ENCODE measurements around the gene MEGF11.

Gene MEGF11

DNA sequence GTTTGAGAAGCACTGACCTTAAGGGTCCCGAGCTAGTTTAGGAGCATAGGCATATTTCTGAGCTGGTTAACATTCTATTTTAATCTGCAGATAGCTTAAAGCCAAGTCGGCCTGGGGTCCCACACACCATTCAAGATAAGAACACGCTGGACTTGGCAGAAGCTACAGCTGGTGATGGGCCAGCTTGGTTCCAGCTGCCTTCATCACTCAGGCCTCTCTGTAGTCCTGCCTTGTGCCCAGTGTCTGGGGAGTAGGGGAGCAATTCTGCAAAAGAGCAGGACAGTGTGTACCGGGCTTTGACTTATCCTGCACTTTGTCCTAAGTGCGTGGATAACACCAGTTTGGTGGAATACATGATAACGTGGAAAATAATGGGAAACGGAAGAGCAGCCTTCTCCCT, 164.5 kb downstream of the MEGF11 start:
- no peak for TF ChIP-seq Cebpa-rat (IDR thresholded peaks at IDR 0.05)
- no peaks in the 10 kb centered on the region for H3K36me3 ChIP-seq
- no peak overlapping the region for H3K4me2 ChIP-seq
- no peak overlapping the region for H3K4me3 ChIP-seq
- H4K20me1 ChIP-seq, result no peaks in the 10 kb centered on the region
- no peak overlapping the region for H3K27ac ChIP-seq
- peaks cover 0 to 9% (median 0%) of the 10 kb centered on the region in 10 experiments; a peak in 4 of 20 replicates for H3K4me1 ChIP-seq
- H3K9ac ChIP-seq, result no peak overlapping the region
- H3K9me3 ChIP-seq (replicated peaks in 1 of 11), result peaks cover 0 to 12% (median 0%) of the 10 kb centered on the region in 11 experiments; a peak in 5 of 22 replicates
- H3K27me3 ChIP-seq, result no peaks in the 10 kb centered on the region

DNA sequence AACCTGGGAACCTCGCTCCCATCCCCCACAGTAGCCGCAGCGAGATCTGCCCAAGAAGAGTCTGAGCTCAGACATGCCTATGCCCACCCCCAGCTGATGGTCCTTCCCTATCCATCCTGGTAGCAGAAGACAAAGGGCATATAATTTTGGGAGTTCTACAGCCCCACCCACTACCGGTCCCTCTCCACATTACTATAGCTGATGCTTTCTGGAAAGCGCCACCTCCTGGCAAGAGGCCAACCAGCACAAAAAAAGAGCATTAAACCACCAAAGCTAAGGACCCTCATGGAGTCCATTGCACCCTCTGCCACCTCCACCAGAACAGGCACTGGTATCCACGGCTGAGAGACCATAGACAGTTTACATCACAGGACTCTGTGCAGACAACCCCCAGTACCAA, 168.4 kb downstream of the MEGF11 start:
- no peaks in the 10 kb centered on the region for H4K20me1 ChIP-seq
- no peaks in the 10 kb centered on the region for H3K27me3 ChIP-seq
- TF ChIP-seq Cebpa-rat (IDR thresholded peaks at IDR 0.05), result no peak
- no peak overlapping the region for H3K27ac ChIP-seq
- no peaks in the 10 kb centered on the region for H3K36me3 ChIP-seq
- no peak overlapping the region for H3K9ac ChIP-seq
- H3K4me2 ChIP-seq, result no peak overlapping the region
- H3K4me1 ChIP-seq, result no peaks in the 10 kb centered on the region
- peaks cover 0 to 12% (median 0%) of the 10 kb centered on the region in 11 experiments; a peak in 5 of 22 replicates for H3K9me3 ChIP-seq (replicated peaks in 1 of 11)
- H3K4me3 ChIP-seq, result no peak overlapping the region

DNA sequence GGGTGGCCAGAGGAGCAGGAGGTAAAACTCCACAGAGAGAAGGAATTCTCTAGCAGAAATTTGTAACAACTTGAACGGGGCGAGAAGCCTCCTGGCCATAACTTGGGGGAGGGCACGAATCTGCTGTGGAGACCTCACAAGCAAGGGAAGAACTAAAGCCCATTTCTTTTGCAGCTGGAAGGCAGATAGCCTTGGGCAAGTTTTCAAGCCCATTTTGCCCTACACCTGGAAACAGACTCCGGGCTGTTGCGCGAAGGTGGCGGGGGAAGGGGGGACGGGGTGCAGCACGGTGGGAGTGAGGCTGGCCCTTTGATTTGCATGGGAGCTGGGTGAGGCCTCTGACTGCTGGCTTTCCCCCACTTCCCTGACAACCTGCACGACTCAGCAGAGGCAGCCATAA, 168.8 kb downstream of the MEGF11 start:
- no peak for TF ChIP-seq Cebpa-rat (IDR thresholded peaks at IDR 0.05)
- Histone ChIP-seq H3K9ac (no peak overlapping the region), H3K4me2 (no peak overlapping the region), H3K36me3 (no peaks in the 10 kb centered on the region), H3K4me1 (no peaks in the 10 kb centered on the region), H4K20me1 (no peaks in the 10 kb centered on the region), H3K4me3 (no peak overlapping the region), H3K27ac (no peak overlapping the region), H3K9me3 (replicated peaks in 1 of 11) (peaks cover 0 to 12% (median 0%) of the 10 kb centered on the region in 11 experiments; a peak in 5 of 22 replicates), H3K27me3 (no peaks in the 10 kb centered on the region)

DNA sequence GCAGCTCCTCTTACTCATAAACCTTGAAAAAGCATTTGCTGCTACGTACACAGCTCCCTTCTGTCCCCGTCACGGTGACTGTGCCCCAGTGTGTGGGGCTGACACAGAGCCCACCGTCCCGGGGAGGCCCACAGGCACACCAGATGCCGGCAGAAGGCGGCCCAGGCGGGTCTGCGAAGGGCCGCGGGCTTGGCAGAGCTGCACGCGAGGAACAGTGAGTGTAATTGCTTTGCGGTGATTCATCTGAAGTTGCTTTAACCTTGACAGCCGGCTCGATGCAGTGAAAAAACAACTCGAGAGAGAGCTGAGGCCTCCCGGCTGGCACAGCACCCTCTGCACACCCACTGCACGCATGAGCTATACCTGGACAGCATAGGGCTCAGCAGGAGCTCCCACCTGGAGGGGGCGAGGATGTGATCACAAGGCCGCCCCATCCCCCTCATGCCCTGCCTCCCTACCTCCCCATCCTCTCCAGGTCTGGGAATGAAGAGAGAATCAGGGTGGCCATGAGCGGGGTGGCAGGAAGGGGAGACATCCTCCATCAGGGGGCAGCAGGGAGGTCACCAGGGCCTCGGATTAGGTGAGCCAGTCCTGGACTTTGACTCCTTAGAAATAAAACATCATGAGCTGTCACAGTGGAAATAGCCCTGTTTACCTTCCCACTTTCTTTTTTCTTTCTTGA, 172.7 kb downstream of the MEGF11 start:
- H3K36me3 ChIP-seq, result no peaks in the 10 kb centered on the region
- no peak for TF ChIP-seq Cebpa-rat (IDR thresholded peaks at IDR 0.05)
- no peak overlapping the region for H3K9ac ChIP-seq
- H3K27me3 ChIP-seq, result no peaks in the 10 kb centered on the region
- no peak overlapping the region for H3K4me3 ChIP-seq
- H3K4me2 ChIP-seq, result no peak overlapping the region
- H3K9me3 ChIP-seq (replicated peaks in 1 of 11), result peaks cover 0 to 12% (median 0%) of the 10 kb centered on the region in 11 experiments; a peak in 5 of 22 replicates
- H3K4me1 ChIP-seq, result peaks cover 0 to 8% (median 6%) of the 10 kb centered on the region in 10 experiments; a peak in 8 of 20 replicates
- H3K27ac ChIP-seq, result no peak overlapping the region
- H4K20me1 ChIP-seq, result no peaks in the 10 kb centered on the region

DNA sequence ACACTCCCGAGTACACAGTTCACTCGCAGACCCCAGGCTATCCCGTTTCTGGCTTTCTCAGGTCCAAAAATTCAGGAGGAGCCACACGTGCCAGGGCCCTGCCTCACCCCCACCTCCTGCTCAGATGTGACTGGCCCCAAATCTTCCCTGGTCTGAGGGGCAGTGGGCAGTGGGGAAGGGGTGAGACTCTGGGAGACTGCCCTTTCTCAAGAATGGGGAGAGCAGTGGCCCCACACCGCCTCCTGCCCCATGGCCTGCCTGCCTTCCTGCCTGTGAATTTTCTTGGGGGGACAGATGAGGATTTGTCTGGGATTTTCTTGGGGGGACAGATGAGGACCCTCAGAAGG, 174.6 kb downstream of the MEGF11 start:
- Histone ChIP-seq H3K4me2 (no peak overlapping the region), H3K4me3 (no peak overlapping the region), H3K9me3 (replicated peaks in 1 of 11) (no peaks in the 10 kb centered on the region), H4K20me1 (no peaks in the 10 kb centered on the region), H3K4me1 (peaks cover 0 to 8% (median 6%) of the 10 kb centered on the region in 10 experiments; a peak in 8 of 20 replicates), H3K9ac (no peak overlapping the region), H3K36me3 (no peaks in the 10 kb centered on the region), H3K27ac (no peak overlapping the region), H3K27me3 (no peaks in the 10 kb centered on the region)
- TF ChIP-seq Cebpa-rat (IDR thresholded peaks at IDR 0.05), result no peak

DNA sequence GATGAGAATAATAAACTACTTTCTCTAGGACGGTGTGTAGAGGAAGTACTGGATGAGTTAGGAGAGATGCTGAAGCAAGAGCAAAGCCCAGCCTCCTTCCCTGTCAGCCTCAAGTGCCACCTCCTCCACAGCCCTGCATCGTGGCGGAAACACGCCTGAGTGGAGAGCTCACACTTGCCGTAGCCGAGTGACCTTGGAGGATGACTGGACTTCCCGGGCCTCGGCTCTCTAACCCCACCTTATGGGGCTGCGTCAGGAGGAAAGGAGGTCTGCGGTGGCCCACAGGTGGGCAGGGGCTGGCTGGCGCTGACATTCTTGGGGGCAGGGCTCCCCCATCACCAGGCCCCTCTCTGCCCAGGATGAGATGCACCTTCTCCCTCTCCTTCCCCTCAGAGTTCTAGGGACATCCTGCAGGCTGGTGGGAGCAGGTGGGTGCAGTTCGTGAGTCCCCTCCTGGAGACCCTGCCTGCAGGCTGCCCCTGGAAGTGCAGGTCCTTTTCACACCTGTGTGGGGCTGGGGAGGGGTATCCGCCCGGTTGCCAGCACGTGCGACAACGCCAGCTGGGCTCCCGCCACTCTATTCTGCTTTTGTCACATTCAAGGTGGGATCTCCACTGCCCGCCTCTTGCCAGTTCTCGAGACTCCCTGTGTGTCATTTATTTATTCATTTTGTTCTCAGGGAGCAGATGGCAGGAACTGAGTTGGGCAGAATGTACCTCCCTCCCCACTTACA, 175.2 kb downstream of the MEGF11 start:
- Histone ChIP-seq H3K9ac (no peak overlapping the region), H3K4me1 (peaks cover 0 to 8% (median 6%) of the 10 kb centered on the region in 10 experiments; a peak in 10 of 20 replicates), H3K4me2 (peak overlapping the region in 5 of 11 experiments; percentile 12 to 31 (median 21); a peak in 5 of 22 replicates), H3K9me3 (replicated peaks in 1 of 11) (no peaks in the 10 kb centered on the region), H3K36me3 (no peaks in the 10 kb centered on the region), H3K27ac (no peak overlapping the region), H3K27me3 (no peaks in the 10 kb centered on the region), H4K20me1 (no peaks in the 10 kb centered on the region), H3K4me3 (no peak overlapping the region)
- TF ChIP-seq Cebpa-rat (IDR thresholded peaks at IDR 0.05), result no peak

DNA sequence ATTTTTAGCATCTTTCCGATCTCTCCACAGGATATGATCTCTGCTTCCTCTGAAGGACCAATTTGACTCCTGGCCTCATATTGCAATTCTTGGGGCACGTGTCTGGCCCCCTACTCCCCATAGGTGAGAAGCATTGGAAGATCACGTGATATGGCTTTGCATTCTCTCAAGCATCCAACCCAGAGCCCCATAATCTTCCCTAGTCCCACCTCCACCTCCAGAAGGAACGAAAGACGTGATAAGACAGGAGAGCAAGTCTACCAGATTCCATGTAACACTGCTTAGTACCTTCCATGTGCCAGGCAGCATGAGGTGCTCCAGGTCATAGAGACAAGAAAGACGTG, 176.3 kb downstream of the MEGF11 start:
- Histone ChIP-seq H3K27ac (no peak overlapping the region), H3K9ac (no peak overlapping the region), H3K27me3 (no peaks in the 10 kb centered on the region), H3K4me1 (peaks cover 1 to 13% (median 7%) of the 10 kb centered on the region in 10 experiments; a peak in 11 of 20 replicates), H3K9me3 (replicated peaks in 1 of 11) (no peaks in the 10 kb centered on the region), H3K4me3 (no peak overlapping the region), H3K4me2 (no peak overlapping the region), H3K36me3 (no peaks in the 10 kb centered on the region), H4K20me1 (no peaks in the 10 kb centered on the region)
- TF ChIP-seq Cebpa-rat (IDR thresholded peaks at IDR 0.05), result no peak

DNA sequence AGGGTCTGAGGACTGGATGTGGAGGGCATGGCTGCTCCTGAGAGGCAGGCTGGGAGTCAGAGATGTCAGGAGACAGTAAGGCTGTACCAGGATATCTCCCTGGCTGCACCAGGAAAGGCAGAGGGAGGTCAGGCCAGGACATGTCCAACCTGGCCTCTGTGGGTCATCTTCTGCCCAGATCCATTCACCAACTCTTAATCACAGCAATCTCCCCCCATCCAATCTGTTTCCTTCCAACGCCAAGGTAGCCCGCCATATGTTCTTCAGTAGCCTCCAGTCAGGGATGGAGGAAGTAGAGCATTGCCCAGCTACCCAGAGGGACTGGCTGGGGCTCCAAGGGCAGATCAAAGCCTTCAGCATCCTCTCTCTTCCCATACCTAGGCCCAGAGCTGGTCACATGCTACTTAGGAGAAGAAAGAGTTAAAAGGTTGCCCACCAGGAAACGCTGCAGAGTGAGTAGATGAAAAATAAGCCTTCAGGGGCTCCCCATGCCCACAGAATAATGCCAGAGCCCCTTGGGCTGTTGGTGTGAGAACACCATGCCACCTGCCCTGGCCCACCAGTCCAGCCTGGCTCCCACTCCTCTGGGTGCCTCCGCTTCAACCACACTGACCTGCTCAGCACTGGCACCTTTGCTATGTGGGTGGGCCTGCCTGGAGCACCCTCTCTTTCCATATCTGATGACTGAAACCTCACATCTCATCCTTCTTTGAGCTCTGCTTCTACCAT, 176.8 kb downstream of the MEGF11 start:
- no peak for TF ChIP-seq Cebpa-rat (IDR thresholded peaks at IDR 0.05)
- Histone ChIP-seq H3K4me1 (peaks cover 5 to 18% (median 10%) of the 10 kb centered on the region in 10 experiments; a peak in 13 of 20 replicates), H3K36me3 (no peaks in the 10 kb centered on the region), H3K27me3 (no peaks in the 10 kb centered on the region), H3K9me3 (replicated peaks in 1 of 11) (no peaks in the 10 kb centered on the region), H4K20me1 (no peaks in the 10 kb centered on the region), H3K4me3 (no peak overlapping the region), H3K4me2 (no peak overlapping the region), H3K27ac (no peak overlapping the region), H3K9ac (no peak overlapping the region)

DNA sequence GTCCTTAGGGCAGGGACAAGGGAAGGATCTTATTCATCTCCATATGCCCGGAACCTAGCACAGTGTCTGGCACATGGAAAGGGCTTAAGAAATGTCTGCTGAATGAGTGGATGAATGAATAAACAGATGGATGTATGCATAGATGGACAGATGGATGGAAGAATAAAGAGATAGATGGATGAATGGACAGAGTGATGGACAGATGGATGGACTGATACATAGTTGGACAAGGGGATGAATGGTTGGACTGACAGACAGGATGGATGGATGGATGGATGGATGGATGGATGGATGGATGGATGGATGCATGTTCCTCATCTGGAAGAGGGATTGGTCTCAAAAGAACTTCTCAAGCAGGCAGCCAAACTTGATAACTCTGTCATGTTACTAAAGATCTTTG, 177.6 kb downstream of the MEGF11 start:
- H3K4me2 ChIP-seq, result no peak overlapping the region
- H3K4me3 ChIP-seq, result no peak overlapping the region
- H3K27me3 ChIP-seq, result no peaks in the 10 kb centered on the region

More for the DNA sequence above, 177.6 kb downstream of the MEGF11 start:
- no peak overlapping the region for H3K9ac ChIP-seq
- H3K36me3 ChIP-seq, result no peaks in the 10 kb centered on the region
- H4K20me1 ChIP-seq, result no peaks in the 10 kb centered on the region
- no peaks in the 10 kb centered on the region for H3K9me3 ChIP-seq (replicated peaks in 1 of 11)
- peaks cover 5 to 22% (median 11%) of the 10 kb centered on the region in 10 experiments; a peak in 13 of 20 replicates for H3K4me1 ChIP-seq
- no peak for TF ChIP-seq Cebpa-rat (IDR thresholded peaks at IDR 0.05)
- H3K27ac ChIP-seq, result no peak overlapping the region

Measured in BLaER1 treated with 17β-estradiol and CSF1 and Interleukin-3, amounts not matched to agents 10 nM and 100 nM (cell line).